Astrocyte (in vitro differentiated cells and primary cell): ENCODE measurements around the gene RPEL1. TPM values are rescaled to one million over a fixed set of nuclear protein-coding genes. Genes with fewer than 3 reads are reported as not detected.

ENCODE experiments used
- DNase-seq: peaks from one replicate; pipeline ENCODE4 v3.0.0-alpha.2; 2010; ENCODE audit warnings: low read depth
- FAIRE-seq: peaks from 2 replicates; lab custom pipeline; 2011; peaks lifted over from hg19 to GRCh38; lab: Jason Lieb, UNC
- H2AFZ ChIP-seq: 2 replicates; pipeline ENCODE4 v1.6.0; 2012; ENCODE audit warnings: low read depth, low read length, inconsistent platforms
- H3K27ac ChIP-seq: 2 replicates; pipeline ENCODE4 v1.5.1; 2011; ENCODE audit warnings: low read depth, low read length, inconsistent platforms
- H3K27me3 ChIP-seq: 2 replicates; pipeline ENCODE4 v1.6.0; 2011; ENCODE audit warnings: low read length, inconsistent platforms; ENCODE audit not compliant: insufficient read depth
- H3K36me3 ChIP-seq: 2 replicates; pipeline ENCODE4 v1.5.1; 2011; ENCODE audit warnings: low read length, inconsistent platforms; ENCODE audit not compliant: insufficient read depth
- H3K4me1 ChIP-seq: 2 replicates; pipeline ENCODE4 v1.5.1; 2011; ENCODE audit warnings: low read length, inconsistent platforms; ENCODE audit not compliant: insufficient read depth
- H3K4me2 ChIP-seq: 2 replicates; pipeline ENCODE4 v1.6.0; 2012; ENCODE audit warnings: low read length, inconsistent platforms
- H3K4me3 ChIP-seq: 2 replicates; pipeline ENCODE4 v1.5.1; 2011; ENCODE audit warnings: low read depth, mild to moderate bottlenecking, low read length, inconsistent platforms; ENCODE audit not compliant: insufficient read depth
- H3K79me2 ChIP-seq: 2 replicates; pipeline ENCODE4 v1.6.0; 2012; ENCODE audit warnings: mild to moderate bottlenecking, low read length, inconsistent platforms; ENCODE audit not compliant: insufficient read depth
- H3K9ac ChIP-seq: 2 replicates; pipeline ENCODE4 v1.6.0; 2012; ENCODE audit warnings: mild to moderate bottlenecking, low read length, inconsistent platforms
- H3K9me3 ChIP-seq: 2 replicates; pipeline ENCODE4 v1.5.1; 2012; ENCODE audit warnings: low read depth, mild to moderate bottlenecking, low read length, inconsistent platforms; ENCODE audit not compliant: insufficient read depth
- H4K20me1 ChIP-seq: 2 replicates; pipeline ENCODE4 v1.6.0; 2012; ENCODE audit warnings: low read length, inconsistent platforms; ENCODE audit not compliant: insufficient read depth
- H3K27ac Mint-ChIP-seq: one replicate; pipeline ENCODE4 v1.8.0; 2021; ENCODE audit warnings: mild to moderate bottlenecking, mixed read lengths; ENCODE audit not compliant: unreplicated experiment
- H3K27me3 Mint-ChIP-seq: one replicate; pipeline ENCODE4 v1.8.0; 2021; ENCODE audit warnings: low read depth, mixed read lengths; ENCODE audit not compliant: unreplicated experiment
- H3K36me3 Mint-ChIP-seq: one replicate; pipeline ENCODE4 v1.8.0; 2021; ENCODE audit warnings: low read depth, mixed read lengths; ENCODE audit not compliant: unreplicated experiment
- H3K4me1 Mint-ChIP-seq: one replicate; pipeline ENCODE4 v1.8.0; 2021; ENCODE audit warnings: low read depth, mixed read lengths; ENCODE audit not compliant: unreplicated experiment
- H3K4me3 Mint-ChIP-seq: one replicate; pipeline ENCODE4 v1.8.0; 2021; ENCODE audit warnings: mild to moderate bottlenecking, moderate library complexity, mixed read lengths; ENCODE audit not compliant: unreplicated experiment
- H3K9me3 Mint-ChIP-seq: one replicate; pipeline ENCODE4 v1.8.0; 2021; ENCODE audit warnings: mild to moderate bottlenecking, mixed read lengths; ENCODE audit not compliant: unreplicated experiment
- EZH2 ChIP-seq: IDR thresholded peaks from 2 replicates; pipeline ENCODE4 v1.6.1; 2012; ENCODE audit warnings: mild to moderate bottlenecking, low read length, inconsistent platforms; ENCODE audit not compliant: insufficient read depth
- total RNA-seq: library from RNA; stranded (reverse); gene quantifications from 2 replicates; pipeline ENCODE4 v1.2.1, GENCODE V29; 2021
- TF ChIP-seq, protein P1 (sequence below): IDR thresholded peaks from 2 replicates; pipeline ENCODE4 v1.5.1; 2011; ENCODE audit warnings: low read depth, mild to moderate bottlenecking, inconsistent platforms, low read length, moderate library complexity; ENCODE audit not compliant: insufficient read depth

RPEL1 gene
- total RNA-seq, 1 donor from 2014 or later, result not detected

DNA sequence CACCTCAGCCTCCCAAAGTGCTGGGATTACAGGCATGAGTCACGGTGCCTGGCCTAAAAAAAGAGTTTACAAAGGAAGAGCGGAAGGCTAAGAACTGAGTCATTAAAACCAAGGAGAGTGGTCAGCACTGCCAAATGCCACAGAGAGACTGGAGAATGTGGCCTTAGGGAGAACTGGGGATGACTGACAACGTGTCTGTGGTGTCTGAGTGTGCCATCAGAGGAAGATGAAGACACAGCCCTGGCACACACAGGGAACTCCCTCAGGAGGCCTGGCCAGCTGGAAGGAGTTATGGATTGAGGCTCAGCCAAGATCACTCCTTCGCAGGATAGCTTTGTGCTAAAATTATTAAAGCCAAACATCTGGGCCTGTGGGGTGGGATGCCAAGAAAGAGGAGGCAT is 27.4 kb downstream of the RPEL1 start:
- no peak overlapping the region for H3K4me3 Mint-ChIP-seq
- H3K9me3 Mint-ChIP-seq, result no peaks in the 10 kb centered on the region
- peaks cover 14% of the 10 kb centered on the region for H4K20me1 ChIP-seq
- H3K9me3 ChIP-seq, result no peaks in the 10 kb centered on the region
- peak; percentile 97 for DNase-seq
- no peaks in the 10 kb centered on the region for H3K36me3 Mint-ChIP-seq
- peaks cover 25% of the 10 kb centered on the region for H3K27me3 ChIP-seq
- peak overlapping the region; percentile 63 for H3K27ac Mint-ChIP-seq
- peak; percentile 79 for FAIRE-seq
- H3K27ac ChIP-seq, result peak overlapping the region; percentile 15
- H3K4me1 ChIP-seq, result peaks cover 19% of the 10 kb centered on the region
- H3K4me2 ChIP-seq, result peak overlapping the region; percentile 66
- TF ChIP-seq EZH2, result no peak
- TF ChIP-seq, protein P1, sequence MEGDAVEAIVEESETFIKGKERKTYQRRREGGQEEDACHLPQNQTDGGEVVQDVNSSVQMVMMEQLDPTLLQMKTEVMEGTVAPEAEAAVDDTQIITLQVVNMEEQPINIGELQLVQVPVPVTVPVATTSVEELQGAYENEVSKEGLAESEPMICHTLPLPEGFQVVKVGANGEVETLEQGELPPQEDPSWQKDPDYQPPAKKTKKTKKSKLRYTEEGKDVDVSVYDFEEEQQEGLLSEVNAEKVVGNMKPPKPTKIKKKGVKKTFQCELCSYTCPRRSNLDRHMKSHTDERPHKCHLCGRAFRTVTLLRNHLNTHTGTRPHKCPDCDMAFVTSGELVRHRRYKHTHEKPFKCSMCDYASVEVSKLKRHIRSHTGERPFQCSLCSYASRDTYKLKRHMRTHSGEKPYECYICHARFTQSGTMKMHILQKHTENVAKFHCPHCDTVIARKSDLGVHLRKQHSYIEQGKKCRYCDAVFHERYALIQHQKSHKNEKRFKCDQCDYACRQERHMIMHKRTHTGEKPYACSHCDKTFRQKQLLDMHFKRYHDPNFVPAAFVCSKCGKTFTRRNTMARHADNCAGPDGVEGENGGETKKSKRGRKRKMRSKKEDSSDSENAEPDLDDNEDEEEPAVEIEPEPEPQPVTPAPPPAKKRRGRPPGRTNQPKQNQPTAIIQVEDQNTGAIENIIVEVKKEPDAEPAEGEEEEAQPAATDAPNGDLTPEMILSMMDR, result no peak
- no peak overlapping the region for H3K4me3 ChIP-seq
- H3K9ac ChIP-seq, result no peak overlapping the region
- no peaks in the 10 kb centered on the region for H3K36me3 ChIP-seq
- peaks cover 20% of the 10 kb centered on the region for H3K27me3 Mint-ChIP-seq
- no peaks in the 10 kb centered on the region for H3K79me2 ChIP-seq
- no peak overlapping the region for H2AFZ ChIP-seq
- peaks cover 16% of the 10 kb centered on the region for H3K4me1 Mint-ChIP-seq

DNA sequence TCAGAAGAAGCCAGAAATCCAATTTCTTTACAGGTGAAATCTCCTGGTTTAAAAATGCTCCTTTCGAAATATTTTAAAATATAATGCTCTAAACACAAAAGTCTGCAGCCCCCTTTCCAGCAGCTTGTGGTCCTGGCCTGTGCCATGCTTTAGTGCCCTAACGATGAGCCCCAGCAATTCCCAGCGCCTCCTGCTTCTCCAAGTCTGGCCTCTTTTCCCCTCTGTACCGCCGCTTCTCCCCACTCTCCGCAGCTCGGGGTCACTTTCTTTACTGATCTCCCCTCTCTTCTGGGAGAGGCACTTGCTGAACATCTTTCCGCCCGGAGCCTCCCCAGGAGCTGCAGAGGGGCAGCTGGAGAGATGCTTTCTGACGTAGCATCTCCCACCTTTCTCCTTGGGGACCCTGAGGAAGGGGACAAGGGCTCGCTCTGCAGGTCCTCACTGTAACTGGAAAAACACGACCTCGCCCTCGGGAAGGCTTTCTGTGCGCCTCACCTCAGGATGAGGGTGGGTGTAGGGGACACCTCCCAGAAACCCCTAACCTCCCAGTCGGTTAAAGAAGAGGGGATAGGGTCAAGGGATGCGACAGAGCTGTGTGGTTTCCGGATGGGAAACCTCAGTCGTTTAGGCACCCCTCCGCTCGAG is 30.7 kb downstream of the RPEL1 start:
- Histone ChIP-seq H3K4me3 (peak overlapping the region; percentile 52), H2AFZ (peak overlapping the region; percentile 58), H4K20me1 (peaks cover 28% of the 10 kb centered on the region), H3K4me2 (peak overlapping the region; percentile 87), H3K4me1 (peaks cover 19% of the 10 kb centered on the region), H3K36me3 (no peaks in the 10 kb centered on the region), H3K9me3 (no peaks in the 10 kb centered on the region), H3K79me2 (no peaks in the 10 kb centered on the region), H3K27ac (no peak overlapping the region), H3K9ac (no peak overlapping the region), H3K27me3 (peaks cover 47% of the 10 kb centered on the region)
- peaks cover 37% of the 10 kb centered on the region for H3K27me3 Mint-ChIP-seq
- no peaks in the 10 kb centered on the region for H3K36me3 Mint-ChIP-seq
- peak overlapping the region; percentile 67 for H3K4me3 Mint-ChIP-seq
- no peak for DNase-seq
- FAIRE-seq, result no peak
- TF ChIP-seq, protein P1, result no peak
- no peak for TF ChIP-seq EZH2
- H3K27ac Mint-ChIP-seq, result no peak overlapping the region
- peaks cover 5% of the 10 kb centered on the region for H3K9me3 Mint-ChIP-seq
- peaks cover 19% of the 10 kb centered on the region for H3K4me1 Mint-ChIP-seq

DNA sequence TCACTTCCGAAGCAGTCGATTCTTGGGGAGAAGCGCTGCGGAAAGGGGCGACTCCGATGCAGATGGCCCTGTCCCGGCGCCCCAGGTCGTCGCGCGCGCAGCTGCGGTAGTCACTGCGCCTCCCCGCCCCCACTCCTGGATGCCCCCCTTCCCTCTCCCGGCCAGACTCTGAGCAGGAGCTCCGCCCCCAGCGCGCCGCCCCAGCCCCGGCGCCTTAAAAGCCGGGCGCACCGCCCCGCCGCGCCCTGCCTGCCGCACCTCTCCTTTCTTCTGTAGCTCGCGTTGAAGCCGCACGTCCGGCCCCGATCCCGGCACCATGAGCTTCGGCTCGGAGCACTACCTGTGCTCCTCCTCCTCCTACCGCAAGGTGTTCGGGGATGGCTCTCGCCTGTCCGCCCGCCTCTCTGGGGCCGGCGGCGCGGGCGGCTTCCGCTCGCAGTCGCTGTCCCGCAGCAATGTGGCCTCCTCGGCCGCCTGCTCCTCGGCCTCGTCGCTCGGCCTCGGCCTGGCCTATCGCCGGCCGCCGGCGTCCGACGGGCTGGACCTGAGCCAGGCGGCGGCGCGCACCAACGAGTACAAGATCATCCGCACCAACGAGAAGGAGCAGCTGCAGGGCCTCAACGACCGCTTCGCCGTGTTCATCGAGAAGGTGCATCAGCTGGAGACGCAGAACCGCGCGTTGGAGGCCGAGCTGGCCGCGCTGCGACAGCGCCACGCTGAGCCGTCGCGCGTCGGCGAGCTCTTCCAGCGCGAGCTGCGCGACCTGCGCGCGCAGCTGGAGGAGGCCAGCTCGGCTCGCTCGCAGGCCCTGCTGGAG is 31.4 kb downstream of the RPEL1 start, which contains the start of gene INA:
Gene INA, plus strand, starts transcription at position 243 of the 817 bp plus-strand sequence. Its CDS starts 74 bp downstream, at position 317.
- peak; percentile 73 for TF ChIP-seq EZH2
- TF ChIP-seq, protein P1, result no peak
- Histone ChIP-seq H3K9ac (no peak within 1 kb of the TSS), H4K20me1 (peaks cover 28% of the 10 kb centered on the region), H3K79me2 (no peaks in the 10 kb centered on the region), H3K4me1 (peaks cover 19% of the 10 kb centered on the region), H3K27ac (no peak within 1 kb of the TSS), H3K27me3 (peaks cover 53% of the 10 kb centered on the region), H3K4me3 (peak within 1 kb of the TSS; percentile 52), H3K4me2 (peak within 1 kb of the TSS; percentile 87), H2AFZ (peak within 1 kb of the TSS; percentile 85), H3K9me3 (no peaks in the 10 kb centered on the region), H3K36me3 (no peaks in the 10 kb centered on the region)
- peaks cover 38% of the 10 kb centered on the region for H3K27me3 Mint-ChIP-seq
- peaks cover 5% of the 10 kb centered on the region for H3K9me3 Mint-ChIP-seq
- H3K36me3 Mint-ChIP-seq, result no peaks in the 10 kb centered on the region
- DNase-seq, result peak; percentile 18
- no peak within 1 kb of the TSS for H3K27ac Mint-ChIP-seq
- H3K4me3 Mint-ChIP-seq, result peak within 1 kb of the TSS; percentile 76
- FAIRE-seq, result no peak
- peaks cover 18% of the 10 kb centered on the region for H3K4me1 Mint-ChIP-seq
